HG02852 (cell line): Measurements from ENCODE around the gene COA1.
A peak's percentile ranks its signal among the peaks of the same experiment; 100 is the strongest.
"Not testable (repeated sequence)": the region's sequence is repeated elsewhere in the genome, so short reads cannot be mapped to it uniquely, and the experiment has no call there.

Experiments used
- ATAC-seq: cut with Tn5 transposase; IDR thresholded peaks from one replicate; pipeline ENCODE4 v1.9.1; 2021; ENCODE audit warnings: mild to moderate bottlenecking, moderate library complexity; ENCODE audit not compliant: unreplicated experiment

Gene COA1

GRCh38 chr7:43729924-43730248, 563 bp upstream of the COA1 start:
- peak; percentile 13 for ATAC-seq

- ATAC-seq: no peak
These were observed 1.8 kb downstream of the COA1 start for GRCh38 chr7:43727494-43727893.

- no peak for ATAC-seq
These were observed 2.3 kb downstream of the COA1 start for GRCh38 chr7:43727003-43727402.

- no peak for ATAC-seq
These were observed 2.9 kb downstream of the COA1 start for GRCh38 chr7:43726466-43726865.

GRCh38 chr7:43725251-43725650, 4.1 kb downstream of the COA1 start:
- no peak for ATAC-seq

- no peak for ATAC-seq
These were observed 6.3 kb downstream of the COA1 start for GRCh38 chr7:43723007-43723341.

GRCh38 chr7:43721193-43721806, 8.0 kb downstream of the COA1 start:
- ATAC-seq: no peak

- ATAC-seq: no peak
These were observed 12.7 kb downstream of the COA1 start for GRCh38 chr7:43716598-43716997.

GRCh38 chr7:43715966-43716365, 13.4 kb downstream of the COA1 start:
- not testable (repeated sequence) for ATAC-seq

- no peak for ATAC-seq
These were observed 17.8 kb downstream of the COA1 start for GRCh38 chr7:43711503-43711902.

GRCh38 chr7:43708055-43708454, 21.3 kb downstream of the COA1 start:
- ATAC-seq: not testable (repeated sequence)

- ATAC-seq: no peak
These were observed 25.8 kb downstream of the COA1 start for GRCh38 chr7:43703573-43703972.

- ATAC-seq: no peak
These were observed 26.3 kb downstream of the COA1 start for GRCh38 chr7:43702974-43703373.

- ATAC-seq: no peak
These were observed 27.4 kb downstream of the COA1 start for GRCh38 chr7:43701929-43702328.

- peak; percentile 45 for ATAC-seq
These were observed 27.8 kb downstream of the COA1 start for GRCh38 chr7:43701500-43701854.

- peak; percentile 47 for ATAC-seq
These were observed 28.4 kb downstream of the COA1 start for GRCh38 chr7:43700646-43701499.

GRCh38 chr7:43700059-43700501, 29.2 kb downstream of the COA1 start:
- ATAC-seq: no peak

GRCh38 chr7:43698460-43699255, 30.7 kb downstream of the COA1 start:
- no peak for ATAC-seq

GRCh38 chr7:43697690-43698089, 31.6 kb downstream of the COA1 start:
- no peak for ATAC-seq

GRCh38 chr7:43695365-43695764, 34.0 kb downstream of the COA1 start:
- ATAC-seq: no peak

- ATAC-seq: no peak
These were observed 34.9 kb downstream of the COA1 start for GRCh38 chr7:43694399-43694748.
